OCI-M2 (cell line): ENCODE results near the gene CRELD2.

Source experiments
- DNase-seq: peaks from one replicate; lab custom pipeline; 2025; ENCODE audit not compliant: unreplicated experiment; lab: John Stamatoyannopoulos, UW

CRELD2 gene

GRCh38 chr22:49966041-49966773, 47.8 kb downstream of the CRELD2 start:
- no peak for DNase-seq

- DNase-seq = no peak
These were observed 48.6 kb downstream of the CRELD2 start for GRCh38 chr22:49966774-49967705.

GRCh38 chr22:49967706-49968208, 49.3 kb downstream of the CRELD2 start:
- DNase-seq = no peak

GRCh38 chr22:49968313-49968830, 49.9 kb downstream of the CRELD2 start:
- no peak for DNase-seq

GRCh38 chr22:49968831-49969661, 50.6 kb downstream of the CRELD2 start:
- DNase-seq = no peak

GRCh38 chr22:49969751-49970527, 51.5 kb downstream of the CRELD2 start:
- DNase-seq = no peak

GRCh38 chr22:49970528-49971231, 52.2 kb downstream of the CRELD2 start:
- peak; percentile 41 for DNase-seq

- no peak for DNase-seq
These were observed 53.1 kb downstream of the CRELD2 start for GRCh38 chr22:49971232-49972162.

- DNase-seq = no peak
These were observed 54.0 kb downstream of the CRELD2 start for GRCh38 chr22:49972163-49973017.

GRCh38 chr22:49973018-49973961, 54.9 kb downstream of the CRELD2 start:
- DNase-seq = no peak

GRCh38 chr22:49975543-49976389, 57.3 kb downstream of the CRELD2 start:
- DNase-seq = no peak

- DNase-seq = no peak
These were observed 58.2 kb downstream of the CRELD2 start for GRCh38 chr22:49976439-49977175.
